Measurements from ENCODE around the gene MRPS6. TPM values are rescaled to one million over a fixed set of nuclear protein-coding genes. Genes with fewer than 3 reads are reported as not detected.
A peak's percentile ranks its signal among the peaks of the same experiment; 100 is the strongest.

The MRPS6 gene
- total RNA-seq, 2 donors from 2014 or later: 27.9 to 30.9 TPM

DNA sequence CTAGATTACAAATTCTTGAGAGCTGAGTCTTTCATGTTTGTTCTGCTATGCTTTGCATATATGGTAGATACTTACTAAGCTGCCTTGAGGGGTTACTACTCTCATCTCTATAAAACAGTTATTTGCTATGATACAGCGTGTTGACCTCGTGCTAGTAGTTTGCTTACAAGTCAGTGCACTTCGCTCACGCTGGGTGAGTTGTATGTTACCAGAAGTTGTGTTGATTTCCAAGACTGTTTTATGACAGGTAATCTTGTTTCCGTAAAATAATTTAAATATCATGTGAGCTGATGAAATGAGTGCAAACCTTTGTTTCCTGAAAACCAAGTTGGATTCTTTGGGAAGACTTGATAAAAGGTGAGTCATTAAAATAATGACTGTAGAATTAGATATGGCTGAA, 7.3 kb downstream of the MRPS6 start:
- no peak overlapping the region for H3K4me3 ChIP-seq
- no peaks in the 10 kb centered on the region for H3K9me3 ChIP-seq
- ATAC-seq (ENCODE audit: insufficient number of reproducible peaks, low FRiP score, low read depth) (no peak), DNase-seq (ENCODE audit: low spot score) (no peak)
- no peak overlapping the region for H3K27ac ChIP-seq
- H3K36me3 ChIP-seq: no peaks in the 10 kb centered on the region
- H3K27me3 ChIP-seq (replicated peaks; ENCODE audit: insufficient read depth): no peaks in the 10 kb centered on the region
- no peak for TF ChIP-seq CTCF (IDR thresholded peaks at IDR 0.05)
- peaks cover 17 to 92% of the 10 kb centered on the region in 2 donors for H3K4me1 ChIP-seq (ENCODE audit: control insufficient read depth in 1 of 2, low read depth in 2 of 2)

- no peaks in the 10 kb centered on the region for H3K27me3 ChIP-seq (replicated peaks; ENCODE audit: insufficient read depth)
- H3K4me3 ChIP-seq: no peak overlapping the region
- peaks cover 13 to 93% of the 10 kb centered on the region in 2 donors for H3K4me1 ChIP-seq (ENCODE audit: control insufficient read depth in 1 of 2, low read depth in 2 of 2)
- no peak for TF ChIP-seq CTCF (IDR thresholded peaks at IDR 0.05)
- DNase-seq (ENCODE audit: low spot score) (no peak), ATAC-seq (ENCODE audit: insufficient number of reproducible peaks, low FRiP score, low read depth) (no peak)
- no peaks in the 10 kb centered on the region for H3K9me3 ChIP-seq
- peak overlapping the region in 1 of 2 donors; percentile 6 for H3K27ac ChIP-seq
- no peaks in the 10 kb centered on the region for H3K36me3 ChIP-seq
Observed at GRCh38 chr21:34082769-34083168, 9.4 kb downstream of the MRPS6 start.

GRCh38 chr21:34083357-34083756, 10.0 kb downstream of the MRPS6 start:
- H3K4me1 ChIP-seq (ENCODE audit: control insufficient read depth in 1 of 2, low read depth in 2 of 2): peaks cover 13 to 93% of the 10 kb centered on the region in 2 donors
- TF ChIP-seq CTCF (IDR thresholded peaks at IDR 0.05): no peak
- H3K27ac ChIP-seq: peak overlapping the region in 1 of 2 donors; percentile 6
- no peak overlapping the region for H3K4me3 ChIP-seq
- no peaks in the 10 kb centered on the region for H3K36me3 ChIP-seq
- ATAC-seq (ENCODE audit: insufficient number of reproducible peaks, low FRiP score, low read depth): no peak
- no peaks in the 10 kb centered on the region for H3K27me3 ChIP-seq (replicated peaks; ENCODE audit: insufficient read depth)
- DNase-seq (ENCODE audit: low spot score): no peak
- H3K9me3 ChIP-seq: no peaks in the 10 kb centered on the region

DNA sequence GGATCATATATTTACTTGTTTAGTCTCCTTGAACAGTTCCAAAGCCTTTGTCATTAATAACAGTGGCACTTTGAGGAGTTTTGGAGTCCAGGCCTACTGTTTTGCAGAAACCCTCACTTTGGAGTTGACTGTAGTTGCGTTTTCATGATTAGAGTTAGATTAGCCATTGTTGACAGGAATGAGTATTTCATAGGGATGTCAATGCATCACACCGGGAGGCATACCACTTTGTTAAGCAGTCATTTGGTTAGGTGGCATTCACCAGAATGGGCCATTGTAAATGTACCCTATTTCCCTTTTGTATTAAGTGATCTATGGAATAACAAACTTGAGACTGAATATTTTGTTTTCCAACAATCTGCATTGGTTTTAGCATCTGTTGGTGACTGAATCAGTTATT, 11.8 kb downstream of the MRPS6 start:
- Histone ChIP-seq H3K36me3 (no peaks in the 10 kb centered on the region), H3K4me3 (no peak overlapping the region), H3K27me3 (replicated peaks; ENCODE audit: insufficient read depth) (no peaks in the 10 kb centered on the region), H3K27ac (no peak overlapping the region), H3K9me3 (no peaks in the 10 kb centered on the region), H3K4me1 (ENCODE audit: control insufficient read depth in 1 of 2, low read depth in 2 of 2) (peaks cover 11 to 94% of the 10 kb centered on the region in 2 donors)
- no peak for TF ChIP-seq CTCF (IDR thresholded peaks at IDR 0.05)
- DNase-seq (ENCODE audit: low spot score) (no peak), ATAC-seq (ENCODE audit: insufficient number of reproducible peaks, low FRiP score, low read depth) (no peak)

DNA sequence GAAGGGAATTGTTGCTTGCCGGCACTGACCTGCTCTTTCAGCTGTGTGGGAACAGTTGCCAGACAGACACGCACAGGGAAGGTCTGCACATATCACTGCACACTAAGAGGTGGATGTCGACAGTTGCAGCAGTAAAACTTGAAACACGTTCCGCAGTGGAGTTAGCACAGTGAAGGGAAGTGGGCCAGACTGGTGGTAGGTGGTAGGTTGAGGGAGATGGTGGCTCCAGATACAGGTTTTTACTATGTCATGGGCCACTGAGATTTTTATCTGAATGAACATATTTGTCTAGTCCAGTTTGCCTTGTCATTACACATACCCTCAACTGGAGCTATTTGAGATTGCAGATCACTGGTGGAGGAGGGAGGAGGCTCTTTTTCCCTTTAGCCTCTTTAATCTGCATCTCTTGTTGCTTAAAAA, 13.5 kb downstream of the MRPS6 start:
- Histone ChIP-seq H3K4me3 (no peak overlapping the region), H3K9me3 (no peaks in the 10 kb centered on the region), H3K27ac (peak overlapping the region in 1 of 2 donors; percentile 4), H3K4me1 (ENCODE audit: control insufficient read depth in 1 of 2, low read depth in 2 of 2) (peaks cover 13 to 92% of the 10 kb centered on the region in 2 donors), H3K27me3 (replicated peaks; ENCODE audit: insufficient read depth) (no peaks in the 10 kb centered on the region), H3K36me3 (no peaks in the 10 kb centered on the region)
- ATAC-seq (ENCODE audit: insufficient number of reproducible peaks, low FRiP score, low read depth): no peak
- no peak for DNase-seq (ENCODE audit: low spot score)
- TF ChIP-seq CTCF (IDR thresholded peaks at IDR 0.05): no peak

Measured in thoracic aorta (tissue), 2 donors.